GM18867 (cell line): ENCODE data around the gene JHY.

ENCODE experiments used
- ATAC-seq: cut with Tn5 transposase; IDR thresholded peaks from one replicate; pipeline ENCODE4 v1.9.1; 2021; ENCODE audit warnings: mild to moderate bottlenecking, moderate library complexity; ENCODE audit not compliant: unreplicated experiment

Gene JHY

DNA sequence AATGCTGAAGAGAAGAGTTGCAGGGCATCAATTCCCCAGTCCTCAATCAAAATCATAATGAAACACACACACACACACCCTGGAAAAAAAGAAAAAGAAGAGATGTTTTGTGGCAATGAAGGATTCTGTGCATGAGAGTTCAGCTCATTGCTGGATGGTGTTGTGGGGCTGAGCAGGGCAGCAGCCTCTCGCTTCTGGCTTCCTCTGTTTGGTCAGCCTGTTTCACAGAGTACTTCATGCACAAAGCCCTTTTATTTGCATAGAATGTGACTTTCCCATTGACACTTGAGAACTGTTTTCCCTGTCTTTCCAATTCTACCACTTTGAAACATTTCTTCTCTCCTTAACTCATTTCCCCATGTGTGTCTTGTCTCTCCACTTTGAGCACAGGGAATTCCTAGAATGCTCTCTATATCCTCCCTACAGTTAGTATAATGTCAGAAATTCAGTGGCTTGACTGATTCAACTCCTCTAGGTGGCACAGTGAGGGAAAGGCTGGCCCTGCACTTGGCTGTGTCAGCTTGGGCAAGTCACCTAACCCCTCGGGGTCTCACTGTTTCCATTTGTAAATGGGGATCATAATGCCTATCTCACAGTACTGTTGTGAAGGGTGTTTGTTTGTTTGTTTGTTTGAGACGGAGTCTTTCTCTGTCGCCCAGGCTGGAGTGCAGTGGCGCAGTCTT is 124.4 kb downstream of the JHY start:
- no peak for ATAC-seq
